Measurements from ENCODE around the gene SLC39A5.

GRCh38 chr12:56212361-56212760 is 17.5 kb upstream of the SLC39A5 start:
- no peak for TF ChIP-seq CTCF (IDR thresholded peaks at IDR 0.05)
- TF ChIP-seq POLR2A (IDR thresholded peaks at IDR 0.05): no peak

All from uterus (tissue), 2 donors.